Kidney (tissue), 14 donors: Measurements from ENCODE around the gene SLC35F1. TPM values are rescaled to one million over a fixed set of nuclear protein-coding genes. Genes with fewer than 3 reads are reported as not detected.
"Not testable (repeated sequence)": the region's sequence is repeated elsewhere in the genome, so short reads cannot be mapped to it uniquely, and the experiment has no call there.

Experiments used
- DNase-seq, 5 donors: peaks; one replicate each; pipeline ENCODE4 v3.0.0-alpha.2; 2013 to 2020
- FAIRE-seq: peaks from 2 replicates; lab custom pipeline; 2012; peaks lifted over from hg19 to GRCh38; lab: Jason Lieb, UNC
- H3K27ac ChIP-seq, 2 donors: one replicate each; pipeline ENCODE4 v1.7.0; 2013; ENCODE audit warnings: low read depth in 2 of 2, low read length in 2 of 2, inconsistent platforms in 1 of 2
- H3K27me3 ChIP-seq: one replicate; pipeline ENCODE4 v1.7.1; 2013; ENCODE audit warnings: low read length, inconsistent platforms; ENCODE audit not compliant: control insufficient read depth, insufficient read depth
- H3K36me3 ChIP-seq, 3 donors: one replicate each; pipeline versions ENCODE4 v1.7.0 to v1.7.1; 2013; ENCODE audit warnings: low read length in 3 of 3, control low read depth in 1 of 3, inconsistent platforms in 1 of 3; ENCODE audit not compliant: insufficient read depth in 3 of 3, control insufficient read depth in 2 of 3
- H3K4me1 ChIP-seq, 3 donors: one replicate each; pipeline versions ENCODE4 v1.7.0 to v1.7.1; 2013; ENCODE audit warnings: low read length in 3 of 3, inconsistent platforms in 1 of 3, low read depth in 1 of 3; ENCODE audit not compliant: control insufficient read depth in 2 of 3, insufficient read depth in 2 of 3
- H3K4me3 ChIP-seq, 3 donors: one replicate each; pipeline versions ENCODE4 v1.7.0 to v1.8.1; 2013; ENCODE audit warnings: low read length in 3 of 3, control low read depth in 1 of 3, inconsistent platforms in 1 of 3
- H3K9ac ChIP-seq, 3 donors: one replicate each; pipeline versions ENCODE4 v1.7.0 to v1.7.1; 2013; ENCODE audit warnings: low read length in 3 of 3, control low read depth in 1 of 3, inconsistent platforms in 1 of 3
- H3K9me3 ChIP-seq, 3 donors: one replicate each; pipeline versions ENCODE4 v1.7.0 to v1.7.1; 2013; ENCODE audit warnings: low read length in 3 of 3, control low read depth in 1 of 3, inconsistent platforms in 1 of 3; ENCODE audit not compliant: control insufficient read depth in 2 of 3, insufficient read depth in 1 of 3
- intact Hi-C: fragments of 100-400 bp; cut with DNase I; formaldehyde crosslinking; loops from one replicate; pipeline ENCODE4 v1.11.1; 2022
- polyA plus RNA-seq: library from polyadenylated mRNA; stranded (reverse); fragments of 350-450 nt; fragmentation: Illumina TruSeq; extraction: RNeasy Lipid Tissue Mini Kit (QIAGEN cat#74804); gene quantifications from one replicate; pipeline ENCODE4 v1.2.3, GENCODE V29; 2014; ENCODE audit warnings: low read depth, low replicate concordance; ENCODE audit not compliant: insufficient read depth
- total RNA-seq: library from RNA; stranded (reverse); fragmentation: NEBNext Ultra II Directional; extraction: Animal tissue kit (Norgen Biotek cat#: 25700); gene quantifications from one replicate; pipeline ENCODE4 v1.2.1, GENCODE V29; 2021
- TF ChIP-seq, protein P1 (sequence below): IDR thresholded peaks from 3 replicates; pipeline ENCODE4 v1.5.1; 2012; ENCODE audit warnings: mild to moderate bottlenecking, moderate library complexity, borderline replicate concordance; ENCODE audit not compliant: insufficient read depth; ENCODE audit errors: extremely low read depth
- donor health status: control.
- donor health status: control.
- donor health status: control.
- donor health status: control.
- donor health status: control.
- donor health status: DM: yes; HTN: yes; CAD: no.
- donor health status: Normal renal cell carcinoma (clear cell type).

The SLC35F1 gene
- total and polyA plus RNA-seq, 2 donors from 2014 or later: 0.28 to 0.63 TPM

DNA sequence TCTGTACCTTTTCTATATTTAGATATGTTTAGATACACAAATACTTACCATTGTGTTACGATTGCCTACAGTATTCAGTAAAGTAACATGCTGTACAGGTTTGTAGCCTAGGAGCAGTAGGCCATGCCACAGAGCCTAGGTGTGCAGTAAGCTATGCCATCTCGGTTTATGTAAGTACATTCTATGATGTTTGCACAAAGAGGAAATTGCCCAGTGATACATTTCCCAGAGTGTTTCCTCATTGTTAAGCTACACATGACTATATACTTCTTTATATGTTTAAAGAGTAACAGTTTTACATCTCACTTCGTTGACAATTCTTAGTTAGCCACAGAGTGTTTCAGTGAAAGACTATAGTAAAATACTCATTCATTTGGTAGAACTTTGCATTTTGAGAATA, 51.5 kb downstream of the SLC35F1 start:
- no peaks in the 10 kb centered on the region for H3K9me3 ChIP-seq
- no peak overlapping the region for H3K4me3 ChIP-seq
- intact Hi-C loops: no loop called here
- no peaks in the 10 kb centered on the region for H3K27me3 ChIP-seq
- no peaks in the 10 kb centered on the region for H3K36me3 ChIP-seq
- no peaks in the 10 kb centered on the region for H3K4me1 ChIP-seq
- FAIRE-seq: no peak
- no peak overlapping the region for H3K27ac ChIP-seq
- TF ChIP-seq, protein P1, sequence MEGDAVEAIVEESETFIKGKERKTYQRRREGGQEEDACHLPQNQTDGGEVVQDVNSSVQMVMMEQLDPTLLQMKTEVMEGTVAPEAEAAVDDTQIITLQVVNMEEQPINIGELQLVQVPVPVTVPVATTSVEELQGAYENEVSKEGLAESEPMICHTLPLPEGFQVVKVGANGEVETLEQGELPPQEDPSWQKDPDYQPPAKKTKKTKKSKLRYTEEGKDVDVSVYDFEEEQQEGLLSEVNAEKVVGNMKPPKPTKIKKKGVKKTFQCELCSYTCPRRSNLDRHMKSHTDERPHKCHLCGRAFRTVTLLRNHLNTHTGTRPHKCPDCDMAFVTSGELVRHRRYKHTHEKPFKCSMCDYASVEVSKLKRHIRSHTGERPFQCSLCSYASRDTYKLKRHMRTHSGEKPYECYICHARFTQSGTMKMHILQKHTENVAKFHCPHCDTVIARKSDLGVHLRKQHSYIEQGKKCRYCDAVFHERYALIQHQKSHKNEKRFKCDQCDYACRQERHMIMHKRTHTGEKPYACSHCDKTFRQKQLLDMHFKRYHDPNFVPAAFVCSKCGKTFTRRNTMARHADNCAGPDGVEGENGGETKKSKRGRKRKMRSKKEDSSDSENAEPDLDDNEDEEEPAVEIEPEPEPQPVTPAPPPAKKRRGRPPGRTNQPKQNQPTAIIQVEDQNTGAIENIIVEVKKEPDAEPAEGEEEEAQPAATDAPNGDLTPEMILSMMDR: no peak
- no peak overlapping the region for H3K9ac ChIP-seq
- no peak for DNase-seq

DNA sequence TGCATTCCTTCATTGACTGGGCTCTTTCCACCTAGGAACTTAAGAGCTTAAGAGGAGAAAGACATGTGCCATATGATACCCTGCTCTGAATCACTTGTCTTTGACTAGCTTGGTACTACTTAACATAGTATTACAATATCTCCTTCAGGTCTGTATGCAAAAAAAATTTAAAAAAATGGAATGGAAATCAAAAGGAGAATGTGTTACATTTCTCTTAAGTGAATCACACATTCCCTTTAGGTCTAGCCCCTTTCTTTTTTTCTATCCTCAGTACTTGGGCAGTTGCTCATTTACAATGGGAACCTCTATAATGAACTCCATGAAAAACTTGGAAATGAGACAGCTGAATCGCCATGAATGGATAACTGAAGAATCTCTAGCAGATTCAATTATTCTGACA, 53.8 kb downstream of the SLC35F1 start:
- no peak for DNase-seq
- TF ChIP-seq, protein P1: no peak
- Histone ChIP-seq H3K27me3 (no peaks in the 10 kb centered on the region), H3K9ac (no peak overlapping the region), H3K36me3 (no peaks in the 10 kb centered on the region), H3K4me1 (no peaks in the 10 kb centered on the region), H3K9me3 (peaks cover 0 to 6% (median 0%) of the 10 kb centered on the region in 3 donors), H3K4me3 (no peak overlapping the region), H3K27ac (no peak overlapping the region)
- FAIRE-seq: no peak
- intact Hi-C loops: no loop called here

DNA sequence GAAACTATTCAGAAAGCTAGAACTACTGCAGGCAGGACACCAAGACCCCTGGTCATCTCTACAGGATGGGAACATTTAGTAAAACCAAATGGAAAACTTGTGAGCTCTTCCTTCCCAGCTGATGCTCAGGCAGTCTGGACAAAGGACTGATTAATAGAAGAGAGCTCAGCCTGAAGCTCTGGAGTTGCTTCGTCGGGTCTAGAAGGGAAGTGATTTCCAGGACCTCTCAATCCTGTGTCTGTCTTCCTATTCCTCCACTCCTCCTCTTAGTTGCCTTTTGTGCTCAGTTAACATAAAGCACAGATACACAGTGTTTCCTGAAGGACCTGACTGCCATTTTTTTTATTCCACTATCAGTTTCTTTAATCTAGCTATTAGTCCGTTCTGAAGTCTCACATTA, 54.2 kb downstream of the SLC35F1 start:
- intact Hi-C loops: no loop called here
- H3K9ac ChIP-seq: no peak overlapping the region
- no peak for FAIRE-seq
- no peaks in the 10 kb centered on the region for H3K4me1 ChIP-seq
- TF ChIP-seq, protein P1: no peak
- H3K4me3 ChIP-seq: no peak overlapping the region
- peaks cover 0 to 6% (median 0%) of the 10 kb centered on the region in 3 donors for H3K9me3 ChIP-seq
- no peaks in the 10 kb centered on the region for H3K36me3 ChIP-seq
- H3K27me3 ChIP-seq: no peaks in the 10 kb centered on the region
- H3K27ac ChIP-seq: no peak overlapping the region
- no peak for DNase-seq

DNA sequence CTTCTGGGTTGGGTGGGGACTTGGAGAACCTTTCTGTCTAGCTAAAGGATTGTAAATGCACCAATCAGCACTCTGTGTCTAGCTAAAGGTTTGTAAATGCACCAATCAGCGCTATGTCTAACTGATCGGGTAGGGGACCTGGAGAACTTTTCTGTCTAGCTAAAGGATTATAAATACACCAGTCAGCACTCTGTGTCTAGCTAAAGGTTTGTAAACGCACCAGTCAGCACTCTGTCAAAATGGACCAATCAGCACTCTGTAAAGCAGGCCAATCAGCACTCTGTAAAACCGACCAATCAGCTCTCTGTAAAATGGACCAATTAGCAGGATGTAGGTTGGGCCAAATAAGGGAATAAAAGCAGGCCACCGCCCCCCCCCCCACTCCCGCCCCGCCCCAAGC, 58.7 kb downstream of the SLC35F1 start:
- H3K36me3 ChIP-seq, H3K9ac ChIP-seq, FAIRE-seq, H3K9me3 ChIP-seq, H3K4me3 ChIP-seq, DNase-seq, H3K27me3 ChIP-seq, H3K27ac ChIP-seq, intact Hi-C loops, H3K4me1 ChIP-seq: not testable (repeated sequence)
